PC-3 (cell line): ENCODE results near the gene CELF5. TPM values are rescaled to one million over a fixed set of nuclear protein-coding genes. Genes with fewer than 3 reads are reported as not detected.
A peak's percentile ranks its signal among the peaks of the same experiment; 100 is the strongest.
"Not testable (repeated sequence)": the region's sequence is repeated elsewhere in the genome, so short reads cannot be mapped to it uniquely, and the experiment has no call there.

ENCODE experiments used
- ATAC-seq: fragments of 200-7000 bp; cut with Tn5 transposase; 2 replicates; pipeline ENCODE4 v1.9.1; 2020; ENCODE audit warnings: mild to moderate bottlenecking, moderate library complexity
- BruUV-seq: library from RNA; stranded (reverse); fragments of 400-500 nt; replicated peaks from 2 replicates; lab custom pipeline; 2021; lab: Mats Ljungman, UMichigan
- CTCF ChIA-PET: fragments of 300-600 bp; sonication (Branson Sonifier 250); formaldehyde crosslinking; loops from one replicate; lab custom pipeline; 2022; ENCODE audit warnings: antibody characterized with exemption; lab: Charles Lee
- POLR2A ChIA-PET: fragments of 300-600 bp; sonication (Branson Sonifier 250); formaldehyde crosslinking; loops from one replicate; lab custom pipeline; 2022; ENCODE audit warnings: antibody characterized with exemption; ENCODE audit not compliant: unreplicated experiment; lab: Charles Lee
- DNase-seq: peaks from one replicate; pipeline ENCODE4 v3.0.0-alpha.2; 2015
- H2AFZ ChIP-seq: fragments of 300-600 bp; sonication (generic); 2 replicates; pipeline ENCODE4 v1.6.0; 2016; ENCODE audit warnings: antibody characterized with exemption, low read length
- H3F3A ChIP-seq: fragments of 300-600 bp; sonication (generic); one replicate; pipeline ENCODE4 v1.6.0; 2017; ENCODE audit warnings: antibody characterized with exemption, low read length, control low read depth, mild to moderate bottlenecking; ENCODE audit not compliant: unreplicated experiment
- H3K27ac ChIP-seq: fragments of 300-600 bp; sonication (generic); 2 replicates; pipeline ENCODE4 v1.5.1; 2016; ENCODE audit warnings: mild to moderate bottlenecking, low read length
- H3K27me3 ChIP-seq: fragments of 300-600 bp; sonication (generic); 2 replicates; pipeline ENCODE4 v1.6.1; 2016; ENCODE audit warnings: low read length, mixed read lengths
- H3K36me3 ChIP-seq: fragments of 300-600 bp; sonication (generic); 2 replicates; pipeline ENCODE4 v1.6.1; 2016; ENCODE audit warnings: low read depth, mixed run types, low read length, mixed read lengths
- H3K4me1 ChIP-seq: fragments of 300-600 bp; sonication (generic); 2 replicates; pipeline ENCODE4 v1.5.1; 2016; ENCODE audit warnings: low read length; ENCODE audit not compliant: insufficient read depth
- H3K4me2 ChIP-seq: fragments of 300-600 bp; sonication (generic); 2 replicates; pipeline ENCODE4 v1.6.0; 2016; ENCODE audit warnings: low read length
- H3K4me3 ChIP-seq: fragments of 300-600 bp; sonication (generic); 2 replicates; pipeline ENCODE4 v1.5.1; 2016; ENCODE audit warnings: mild to moderate bottlenecking, low read length, mixed read lengths
- H3K79me2 ChIP-seq: fragments of 300-600 bp; sonication (generic); 2 replicates; pipeline ENCODE4 v1.6.1; 2017; ENCODE audit warnings: low read length, mixed read lengths
- H3K9ac ChIP-seq: fragments of 300-600 bp; sonication (generic); 2 replicates; pipeline ENCODE4 v1.6.0; 2016; ENCODE audit warnings: mild to moderate bottlenecking, low read length
- H3K9me2 ChIP-seq: fragments of 300-600 bp; sonication (generic); replicated peaks from 2 replicates; pipeline ENCODE4 v1.6.1; 2016; ENCODE audit warnings: mixed run types, low read length, mixed read lengths
- H3K9me3 ChIP-seq: fragments of 300-600 bp; sonication (generic); 2 replicates; pipeline ENCODE4 v1.6.1; 2016; ENCODE audit warnings: low read length, mixed read lengths
- H4K20me1 ChIP-seq: fragments of 300-600 bp; sonication (generic); 2 replicates; pipeline ENCODE4 v1.6.1; 2016; ENCODE audit warnings: low read length, mixed read lengths
- CTCF ChIP-seq: fragments of 300-600 bp; sonication (generic); conservative IDR thresholded peaks from 2 replicates; pipeline ENCODE4 v1.5.1; 2017; ENCODE audit warnings: antibody characterized with exemption, low read depth, mild to moderate bottlenecking, low read length
- EZH2 ChIP-seq: fragments of 300-600 bp; sonication (generic); IDR thresholded peaks from one replicate; pipeline ENCODE4 v1.6.1; 2017; ENCODE audit warnings: antibody characterized with exemption, mild to moderate bottlenecking, low read length; ENCODE audit not compliant: unreplicated experiment
- EZH2phosphoT487 ChIP-seq: fragments of 300-600 bp; sonication (generic); IDR thresholded peaks from 2 replicates; pipeline ENCODE4 v1.6.1; 2018; ENCODE audit warnings: mild to moderate bottlenecking, antibody characterized with exemption, low read length, borderline replicate concordance
- intact Hi-C: fragments of 100-400 bp; cut with micrococcal nuclease; formaldehyde crosslinking; loops from 2 replicates; pipeline ENCODE4 v1.9.0; 2023
- total RNA-seq: library from RNA; depleted of rRNA; stranded (reverse); fragments of >200 nt; gene quantifications from 2 replicates; pipeline ENCODE4 v1.2.3, GENCODE V29; 2014

Gene CELF5
- total RNA-seq, 1 experiment from 2014 or later = 0.44 TPM

- ATAC-seq = no peak
- no TSS peak for BruUV-seq
- Histone ChIP-seq H3K4me1 (no peaks in the 10 kb centered on the region), H3K4me2 (no peak overlapping the region), H3F3A (no peaks in the 10 kb centered on the region), H3K36me3 (no peaks in the 10 kb centered on the region), H3K27ac (no peak overlapping the region), H2AFZ (no peak overlapping the region), H4K20me1 (no peaks in the 10 kb centered on the region), H3K9ac (no peak overlapping the region), H3K4me3 (no peak overlapping the region), H3K9me2 (no peaks in the 10 kb centered on the region), H3K79me2 (no peaks in the 10 kb centered on the region), H3K27me3 (no peaks in the 10 kb centered on the region), H3K9me3 (no peaks in the 10 kb centered on the region)
- no peak for DNase-seq
- CTCF ChIA-PET = no interaction called here
- TF ChIP-seq CTCF = peak; percentile 34; the same call in 1 of the 2 replicates
- no peak for TF ChIP-seq EZH2
- POLR2A ChIA-PET = no interaction called here
- intact Hi-C loops = no loop called here
Observed at GRCh38 chr19:3234800-3235199, 10.3 kb downstream of the CELF5 start.

- H3K4me2 ChIP-seq, H3F3A ChIP-seq, CTCF ChIA-PET, H3K79me2 ChIP-seq, H3K9me2 ChIP-seq, BruUV-seq, H3K27ac ChIP-seq, H2AFZ ChIP-seq, ATAC-seq, H3K4me1 ChIP-seq, H3K27me3 ChIP-seq, POLR2A ChIA-PET, intact Hi-C loops, DNase-seq, H3K4me3 ChIP-seq, H3K9ac ChIP-seq, H3K36me3 ChIP-seq, H4K20me1 ChIP-seq, H3K9me3 ChIP-seq: not testable (repeated sequence)
Observed at GRCh38 chr19:3235604-3236003, 11.1 kb downstream of the CELF5 start.

GRCh38 chr19:3236272-3236671, 11.8 kb downstream of the CELF5 start:
- H3K79me2 ChIP-seq = no peaks in the 10 kb centered on the region
- no peaks in the 10 kb centered on the region for H3K27me3 ChIP-seq
- H3F3A ChIP-seq = no peaks in the 10 kb centered on the region
- H3K9ac ChIP-seq = no peak overlapping the region
- no peaks in the 10 kb centered on the region for H3K4me1 ChIP-seq
- no TSS peak for BruUV-seq
- intact Hi-C loops = no loop called here
- H3K4me3 ChIP-seq = no peak overlapping the region
- POLR2A ChIA-PET = no interaction called here
- H3K36me3 ChIP-seq = no peaks in the 10 kb centered on the region
- DNase-seq (no peak), ATAC-seq (no peak)
- no peak overlapping the region for H3K27ac ChIP-seq
- no peaks in the 10 kb centered on the region for H3K9me2 ChIP-seq
- TF ChIP-seq CTCF (no peak), EZH2phosphoT487 (no peak), EZH2 (no peak)
- H2AFZ ChIP-seq = no peak overlapping the region
- no peaks in the 10 kb centered on the region for H4K20me1 ChIP-seq
- no peaks in the 10 kb centered on the region for H3K9me3 ChIP-seq
- no peak overlapping the region for H3K4me2 ChIP-seq
- CTCF ChIA-PET = no interaction called here
